Endodermal cell (in vitro differentiated cells): ENCODE measurements around the gene TEKTIP1. TPM values are rescaled to one million over a fixed set of nuclear protein-coding genes. Genes with fewer than 3 reads are reported as not detected.

Source experiments
- DNase-seq: peaks from one replicate; pipeline ENCODE4 v3.0.0-alpha.2; 2017
- H3K27ac ChIP-seq: 2 replicates; pipeline ENCODE4 v1.5.1; 2013; ENCODE audit warnings: mild to moderate bottlenecking, low read depth, low read length, moderate library complexity
- H3K27me3 ChIP-seq: 2 replicates; pipeline ENCODE4 v1.6.1; 2013; ENCODE audit warnings: mild to moderate bottlenecking, low read length, moderate library complexity; ENCODE audit not compliant: insufficient read depth, control insufficient read depth, poor library complexity, severe bottlenecking
- H3K36me3 ChIP-seq: 2 replicates; pipeline ENCODE4 v1.7.0; 2013; ENCODE audit warnings: mild to moderate bottlenecking, low read length, moderate library complexity; ENCODE audit not compliant: control insufficient read depth, insufficient read depth
- H3K4me1 ChIP-seq: one replicate; pipeline ENCODE4 v1.7.0; 2013; ENCODE audit warnings: low read length; ENCODE audit not compliant: control insufficient read depth, insufficient read depth
- H3K4me3 ChIP-seq: 2 replicates; pipeline ENCODE4 v1.5.1; 2013; ENCODE audit warnings: mild to moderate bottlenecking, low read length, moderate library complexity
- H3K9ac ChIP-seq: 2 replicates; pipeline ENCODE4 v1.6.1; 2013; ENCODE audit warnings: mild to moderate bottlenecking, low read length, moderate library complexity; ENCODE audit not compliant: poor library complexity, severe bottlenecking; ENCODE audit errors: extremely low read depth
- H3K9me3 ChIP-seq: 2 replicates; pipeline ENCODE4 v1.6.1; 2013; ENCODE audit warnings: mild to moderate bottlenecking, low read length, moderate library complexity; ENCODE audit not compliant: control insufficient read depth
- H3K27ac Mint-ChIP-seq: 2 replicates; pipeline ENCODE4 v1.8.0; 2020; ENCODE audit warnings: mixed read lengths
- H3K27me3 Mint-ChIP-seq: 2 replicates; pipeline ENCODE4 v1.8.0; 2021; ENCODE audit warnings: mild to moderate bottlenecking, mixed read lengths; ENCODE audit not compliant: insufficient read depth
- H3K36me3 Mint-ChIP-seq: 2 replicates; pipeline ENCODE4 v1.8.0; 2020; ENCODE audit warnings: low read depth, mixed read lengths
- H3K4me1 Mint-ChIP-seq: 2 replicates; pipeline ENCODE4 v1.8.0; 2020; ENCODE audit warnings: mixed read lengths
- H3K4me3 Mint-ChIP-seq: 2 replicates; pipeline ENCODE4 v1.8.0; 2020; ENCODE audit warnings: mild to moderate bottlenecking, moderate library complexity, mixed read lengths
- H3K9me3 Mint-ChIP-seq: 2 replicates; pipeline ENCODE4 v1.8.0; 2020; ENCODE audit warnings: mild to moderate bottlenecking, mixed read lengths
- WGBS, 2 experiments: methylation state at CpG; one replicate each; pipeline versions ENCODE4 v1.1.5 to v1.1.7; 2013; ENCODE audit warnings: missing lambda C conversion rate in 2 of 2, mixed read lengths in 1 of 2; ENCODE audit not compliant: insufficient coverage in 1 of 2, insufficient read length in 1 of 2; 5-methylcytosine and 5-hydroxymethylcytosine counted together
- total RNA-seq, 2 donors: library from RNA; stranded (reverse); fragmentation: NEBNext Ultra II Directional in 1 of 2; extraction: Animal tissue kit (Norgen Biotek cat#: 25700) in 1 of 2; gene quantifications; 2 replicates in 1 of 2; 3 replicates in 1 of 2; pipeline ENCODE4 v1.2.1, GENCODE V29; 2021
- TF ChIP-seq, protein P1 (sequence below): fragments of 200-600 bp; sonication (generic); conservative IDR thresholded peaks from 2 replicates; pipeline ENCODE4 v1.5.0; 2021; ENCODE audit warnings: antibody characterized with exemption, mild to moderate bottlenecking

The TEKTIP1 gene
- total RNA-seq, 2 donors from 2014 or later, result 4.6 to 5.7 TPM

- no peak for DNase-seq
- Mint-ChIP-seq H3K4me1 (peaks cover 10% of the 10 kb centered on the region), H3K36me3 (peaks cover 12% of the 10 kb centered on the region), H3K9me3 (no peaks in the 10 kb centered on the region), H3K4me3 (peak overlapping the region; percentile 59), H3K27ac (no peak overlapping the region), H3K27me3 (peaks cover 25% of the 10 kb centered on the region)
- Histone ChIP-seq H3K9me3 (no peaks in the 10 kb centered on the region), H3K4me3 (peak overlapping the region; percentile 76), H3K27me3 (peaks cover 8% of the 10 kb centered on the region), H3K9ac (no peak overlapping the region), H3K4me1 (no peaks in the 10 kb centered on the region), H3K36me3 (peaks cover 8% of the 10 kb centered on the region), H3K27ac (no peak overlapping the region)
- WGBS, 2 experiments, result 70 to 73% methylated on average over 14 to 29 of the region's 29 CpGs
- TF ChIP-seq, protein P1, sequence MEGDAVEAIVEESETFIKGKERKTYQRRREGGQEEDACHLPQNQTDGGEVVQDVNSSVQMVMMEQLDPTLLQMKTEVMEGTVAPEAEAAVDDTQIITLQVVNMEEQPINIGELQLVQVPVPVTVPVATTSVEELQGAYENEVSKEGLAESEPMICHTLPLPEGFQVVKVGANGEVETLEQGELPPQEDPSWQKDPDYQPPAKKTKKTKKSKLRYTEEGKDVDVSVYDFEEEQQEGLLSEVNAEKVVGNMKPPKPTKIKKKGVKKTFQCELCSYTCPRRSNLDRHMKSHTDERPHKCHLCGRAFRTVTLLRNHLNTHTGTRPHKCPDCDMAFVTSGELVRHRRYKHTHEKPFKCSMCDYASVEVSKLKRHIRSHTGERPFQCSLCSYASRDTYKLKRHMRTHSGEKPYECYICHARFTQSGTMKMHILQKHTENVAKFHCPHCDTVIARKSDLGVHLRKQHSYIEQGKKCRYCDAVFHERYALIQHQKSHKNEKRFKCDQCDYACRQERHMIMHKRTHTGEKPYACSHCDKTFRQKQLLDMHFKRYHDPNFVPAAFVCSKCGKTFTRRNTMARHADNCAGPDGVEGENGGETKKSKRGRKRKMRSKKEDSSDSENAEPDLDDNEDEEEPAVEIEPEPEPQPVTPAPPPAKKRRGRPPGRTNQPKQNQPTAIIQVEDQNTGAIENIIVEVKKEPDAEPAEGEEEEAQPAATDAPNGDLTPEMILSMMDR, result no peak
These were observed 37.1 kb downstream of the TEKTIP1 start for GRCh38 chr19:3575949-3576673.

GRCh38 chr19:3576696-3577443, 37.9 kb downstream of the TEKTIP1 start:
- Mint-ChIP-seq H3K9me3 (no peaks in the 10 kb centered on the region), H3K4me3 (peak overlapping the region; percentile 59), H3K4me1 (peaks cover 10% of the 10 kb centered on the region), H3K36me3 (peaks cover 12% of the 10 kb centered on the region), H3K27me3 (peaks cover 29% of the 10 kb centered on the region), H3K27ac (no peak overlapping the region)
- no peaks in the 10 kb centered on the region for H3K4me1 ChIP-seq
- H3K36me3 ChIP-seq, result peaks cover 8% of the 10 kb centered on the region
- peak; percentile 95 for DNase-seq
- H3K9ac ChIP-seq, result no peak overlapping the region
- H3K27me3 ChIP-seq, result peaks cover 8% of the 10 kb centered on the region
- H3K4me3 ChIP-seq, result peak overlapping the region; percentile 76
- WGBS, 2 experiments, result 8 to 26% methylated on average over 14 to 52 of the region's 78 CpGs
- H3K27ac ChIP-seq, result no peak overlapping the region
- H3K9me3 ChIP-seq, result no peaks in the 10 kb centered on the region
- TF ChIP-seq, protein P1, result no peak

- H3K27me3 Mint-ChIP-seq, result peaks cover 37% of the 10 kb centered on the region
- H3K36me3 Mint-ChIP-seq, result peaks cover 12% of the 10 kb centered on the region
- peaks cover 10% of the 10 kb centered on the region for H3K4me1 Mint-ChIP-seq
- H3K9me3 ChIP-seq, result no peaks in the 10 kb centered on the region
- peaks cover 8% of the 10 kb centered on the region for H3K36me3 ChIP-seq
- TF ChIP-seq, protein P1, result no peak
- H3K27me3 ChIP-seq, result peaks cover 8% of the 10 kb centered on the region
- no peak overlapping the region for H3K27ac ChIP-seq
- H3K27ac Mint-ChIP-seq, result no peak overlapping the region
- WGBS, 2 experiments, result 42 to 68% methylated on average over 33 to 60 of the region's 60 CpGs
- H3K4me3 Mint-ChIP-seq, result peak overlapping the region; percentile 59
- peak; percentile 89 for DNase-seq
- H3K9me3 Mint-ChIP-seq, result no peaks in the 10 kb centered on the region
- no peak overlapping the region for H3K9ac ChIP-seq
- no peaks in the 10 kb centered on the region for H3K4me1 ChIP-seq
- H3K4me3 ChIP-seq, result no peak overlapping the region
These were observed 38.9 kb downstream of the TEKTIP1 start for GRCh38 chr19:3577723-3578344.
